HG03135 (cell line): ENCODE results near the gene CCL3.

ENCODE experiments used
- ATAC-seq: cut with Tn5 transposase; IDR thresholded peaks from one replicate; pipeline ENCODE4 v1.9.1; 2021; ENCODE audit warnings: mild to moderate bottlenecking, moderate library complexity; ENCODE audit not compliant: unreplicated experiment

Gene CCL3

GRCh38 chr17:36049643-36050042 is 40.3 kb downstream of the CCL3 start:
- ATAC-seq: no peak

- ATAC-seq: no peak
Measured at GRCh38 chr17:36048066-36048465, 41.9 kb downstream of the CCL3 start.
